ENCODE measurements around the gene TBX21. TPM values are rescaled to one million over a fixed set of nuclear protein-coding genes. Genes with fewer than 3 reads are reported as not detected.

Gene TBX21
- polyA plus RNA-seq, 1 donor from 2014 or later, result not detected

GRCh38 chr17:47709594-47709993 lies 23.4 kb upstream of the TBX21 start:
- Histone ChIP-seq H3K79me2 (replicated peaks; ENCODE audit: insufficient read depth, low read length) (no peaks in the 10 kb centered on the region), H4K20me1 (ENCODE audit: insufficient read depth) (no peaks in the 10 kb centered on the region), H3K27ac (ENCODE audit: low read length) (no peak overlapping the region), H3K9me3 (ENCODE audit: low read length) (no peaks in the 10 kb centered on the region), H3F3A (ENCODE audit: insufficient read depth, low read length, poor library complexity, severe bottlenecking) (no peaks in the 10 kb centered on the region), H3K36me3 (ENCODE audit: insufficient read depth, low read length) (no peaks in the 10 kb centered on the region), H3K4me3 (ENCODE audit: low read length) (no peak overlapping the region), H3K27me3 (ENCODE audit: insufficient read depth, low read depth, low read length) (no peaks in the 10 kb centered on the region), H3K9ac (ENCODE audit: low read length) (no peak overlapping the region), H2AFZ (ENCODE audit: low read depth, low read length) (no peak overlapping the region), H3K9me2 (ENCODE audit: insufficient read depth, low read length) (no peaks in the 10 kb centered on the region), H3K4me2 (ENCODE audit: low read length) (no peak overlapping the region)
- TF ChIP-seq REST (IDR thresholded peaks at IDR 0.05; ENCODE audit: borderline replicate concordance) (no peak), CTCF (IDR thresholded peaks at IDR 0.05; ENCODE audit: poor library complexity, severe bottlenecking) (no peak)

- no peaks in the 10 kb centered on the region for H3K36me3 ChIP-seq (ENCODE audit: insufficient read depth, low read length)
- H3K9me2 ChIP-seq (ENCODE audit: insufficient read depth, low read length), result no peaks in the 10 kb centered on the region
- H2AFZ ChIP-seq (ENCODE audit: low read depth, low read length), result no peak overlapping the region
- H3K79me2 ChIP-seq (replicated peaks; ENCODE audit: insufficient read depth, low read length), result no peaks in the 10 kb centered on the region
- no peak overlapping the region for H3K4me3 ChIP-seq (ENCODE audit: low read length)
- no peak overlapping the region for H3K9ac ChIP-seq (ENCODE audit: low read length)
- H4K20me1 ChIP-seq (ENCODE audit: insufficient read depth), result no peaks in the 10 kb centered on the region
- H3F3A ChIP-seq (ENCODE audit: insufficient read depth, low read length, poor library complexity, severe bottlenecking), result no peaks in the 10 kb centered on the region
- H3K9me3 ChIP-seq (ENCODE audit: low read length), result no peaks in the 10 kb centered on the region
- H3K4me2 ChIP-seq (ENCODE audit: low read length), result no peak overlapping the region
- no peaks in the 10 kb centered on the region for H3K27me3 ChIP-seq (ENCODE audit: insufficient read depth, low read depth, low read length)
- no peak overlapping the region for H3K27ac ChIP-seq (ENCODE audit: low read length)
- TF ChIP-seq EP300 (conservative IDR thresholded peaks at IDR 0.05; ENCODE audit: poor library complexity, severe bottlenecking) (no peak), SMC3 (conservative IDR thresholded peaks at IDR 0.05; ENCODE audit: poor library complexity) (no peak), TAF1 (IDR thresholded peaks at IDR 0.05; ENCODE audit: low read depth) (no peak), RAD21 (conservative IDR thresholded peaks at IDR 0.05) (no peak), POLR2AphosphoS5 (IDR thresholded peaks at IDR 0.05) (no peak), CTCF (IDR thresholded peaks at IDR 0.05; ENCODE audit: poor library complexity, severe bottlenecking) (no peak)
These were observed 21.5 kb upstream of the TBX21 start for GRCh38 chr17:47711366-47712099.
